ENCODE data around the gene IFI30. TPM values are rescaled to one million over a fixed set of nuclear protein-coding genes. Genes with fewer than 3 reads are reported as not detected.
A peak's percentile ranks its signal among the peaks of the same experiment; 100 is the strongest.

The IFI30 gene
- polyA plus RNA-seq, 3 donors: 3,608 to 6,022 (median 4,550) TPM

DNA sequence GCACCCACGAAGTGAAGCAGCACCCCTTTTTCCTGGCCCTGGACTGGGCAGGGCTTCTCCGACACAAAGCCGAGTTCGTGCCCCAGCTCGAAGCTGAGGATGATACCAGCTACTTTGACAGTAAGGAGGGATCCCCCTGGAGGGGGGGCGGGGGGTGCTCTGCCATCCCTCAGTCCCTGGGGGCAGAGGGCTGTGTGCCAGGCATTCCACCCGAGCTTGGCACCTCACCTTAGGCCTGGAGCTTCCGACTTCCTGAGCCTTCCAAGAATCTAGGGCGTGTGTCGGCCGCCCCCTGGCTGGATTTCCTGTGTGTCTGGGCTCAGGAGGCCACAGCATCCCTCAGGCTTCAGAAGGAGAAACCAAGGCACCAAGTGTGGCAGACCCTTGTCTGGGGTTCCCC lies 36.4 kb upstream of the IFI30 start:
- H2AFZ ChIP-seq (ENCODE audit: insufficient read depth, low read depth, low read length, poor library complexity, severe bottlenecking): no peak overlapping the region
- H3K9me3 ChIP-seq (replicated peaks in 1 of 2; ENCODE audit: control insufficient read depth in 1 of 2, insufficient read depth in 1 of 2, low read length in 2 of 2): no peaks in the 10 kb centered on the region
- H3K4me2 ChIP-seq (replicated peaks; ENCODE audit: extremely low read depth, low read length, poor library complexity, severe bottlenecking): no peak overlapping the region
- H4K20me1 ChIP-seq (ENCODE audit: insufficient read depth, low read length): peaks cover 59% of the 10 kb centered on the region
- H3K9ac ChIP-seq (ENCODE audit: insufficient read depth, low read length, poor library complexity, severe bottlenecking): no peak overlapping the region
- H3K27me3 ChIP-seq (ENCODE audit: control insufficient read depth in 2 of 2, insufficient read depth in 2 of 2, low read length in 2 of 2): no peaks in the 10 kb centered on the region
- Mint-ChIP-seq H3K4me1 (peaks cover 6% of the 10 kb centered on the region), H3K27ac (peak overlapping the region in 4 of 7 donors; percentile 18 to 53 (median 32)), H3K9me3 (peaks cover 0 to 3% (median 0%) of the 10 kb centered on the region in 7 donors), H3K4me3 (no peak overlapping the region), H3K27me3 (ENCODE audit: low read depth in 3 of 3) (peaks cover 0 to 3% (median 3%) of the 10 kb centered on the region in 3 donors), H3K36me3 (peaks cover 72 to 98% of the 10 kb centered on the region in 2 donors)
- intact Hi-C loops (cut with micrococcal nuclease): no loop called here
- peaks cover 9 to 12% of the 10 kb centered on the region in 2 donors for H3K4me1 ChIP-seq (ENCODE audit: control insufficient read depth in 1 of 2, insufficient read depth in 2 of 2, low read length in 2 of 2)
- H3K79me2 ChIP-seq (ENCODE audit: insufficient read depth, low read length): no peaks in the 10 kb centered on the region
- no peak for DNase-seq
- TF ChIP-seq, protein P1, sequence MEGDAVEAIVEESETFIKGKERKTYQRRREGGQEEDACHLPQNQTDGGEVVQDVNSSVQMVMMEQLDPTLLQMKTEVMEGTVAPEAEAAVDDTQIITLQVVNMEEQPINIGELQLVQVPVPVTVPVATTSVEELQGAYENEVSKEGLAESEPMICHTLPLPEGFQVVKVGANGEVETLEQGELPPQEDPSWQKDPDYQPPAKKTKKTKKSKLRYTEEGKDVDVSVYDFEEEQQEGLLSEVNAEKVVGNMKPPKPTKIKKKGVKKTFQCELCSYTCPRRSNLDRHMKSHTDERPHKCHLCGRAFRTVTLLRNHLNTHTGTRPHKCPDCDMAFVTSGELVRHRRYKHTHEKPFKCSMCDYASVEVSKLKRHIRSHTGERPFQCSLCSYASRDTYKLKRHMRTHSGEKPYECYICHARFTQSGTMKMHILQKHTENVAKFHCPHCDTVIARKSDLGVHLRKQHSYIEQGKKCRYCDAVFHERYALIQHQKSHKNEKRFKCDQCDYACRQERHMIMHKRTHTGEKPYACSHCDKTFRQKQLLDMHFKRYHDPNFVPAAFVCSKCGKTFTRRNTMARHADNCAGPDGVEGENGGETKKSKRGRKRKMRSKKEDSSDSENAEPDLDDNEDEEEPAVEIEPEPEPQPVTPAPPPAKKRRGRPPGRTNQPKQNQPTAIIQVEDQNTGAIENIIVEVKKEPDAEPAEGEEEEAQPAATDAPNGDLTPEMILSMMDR (IDR thresholded peaks at IDR 0.05): no peak
- peak overlapping the region; percentile 31 to 33 for H3K27ac ChIP-seq (ENCODE audit: low read depth in 1 of 2, low read length in 2 of 2)
- H3K36me3 ChIP-seq (replicated peaks in 1 of 2; ENCODE audit: control insufficient read depth in 1 of 2, insufficient read depth in 2 of 2, low read length in 2 of 2): peaks cover 87 to 100% of the 10 kb centered on the region in 2 donors
- H3K4me3 ChIP-seq (replicated peaks in 1 of 3; ENCODE audit: low read depth in 2 of 3, low read length in 3 of 3): no peak overlapping the region
- WGBS (ENCODE audit: insufficient coverage): 95% methylated on average over 10 of the region's 11 CpGs

- Histone ChIP-seq H3K27me3 (ENCODE audit: control insufficient read depth in 2 of 2, insufficient read depth in 2 of 2, low read length in 2 of 2) (no peaks in the 10 kb centered on the region), H3K4me1 (ENCODE audit: control insufficient read depth in 1 of 2, insufficient read depth in 2 of 2, low read length in 2 of 2) (peaks cover 9 to 12% of the 10 kb centered on the region in 2 donors), H3K9me3 (replicated peaks in 1 of 2; ENCODE audit: control insufficient read depth in 1 of 2, insufficient read depth in 1 of 2, low read length in 2 of 2) (no peaks in the 10 kb centered on the region), H3K4me3 (replicated peaks in 1 of 3; ENCODE audit: low read depth in 2 of 3, low read length in 3 of 3) (no peak overlapping the region), H3K4me2 (replicated peaks; ENCODE audit: extremely low read depth, low read length, poor library complexity, severe bottlenecking) (no peak overlapping the region), H3K36me3 (replicated peaks in 1 of 2; ENCODE audit: control insufficient read depth in 1 of 2, insufficient read depth in 2 of 2, low read length in 2 of 2) (peaks cover 86 to 100% of the 10 kb centered on the region in 2 donors), H3K79me2 (ENCODE audit: insufficient read depth, low read length) (no peaks in the 10 kb centered on the region), H2AFZ (ENCODE audit: insufficient read depth, low read depth, low read length, poor library complexity, severe bottlenecking) (no peak overlapping the region), H3K9ac (ENCODE audit: insufficient read depth, low read length, poor library complexity, severe bottlenecking) (no peak overlapping the region), H4K20me1 (ENCODE audit: insufficient read depth, low read length) (peaks cover 55% of the 10 kb centered on the region), H3K27ac (ENCODE audit: low read depth in 1 of 2, low read length in 2 of 2) (peak overlapping the region; percentile 31 to 33)
- Mint-ChIP-seq H3K27ac (peak overlapping the region in 5 of 7 donors; percentile 35 to 70 (median 46)), H3K4me1 (peaks cover 6% of the 10 kb centered on the region), H3K4me3 (no peak overlapping the region), H3K36me3 (peaks cover 66 to 98% of the 10 kb centered on the region in 2 donors), H3K27me3 (ENCODE audit: low read depth in 3 of 3) (peaks cover 0 to 3% (median 3%) of the 10 kb centered on the region in 3 donors), H3K9me3 (peaks cover 0 to 3% (median 0%) of the 10 kb centered on the region in 7 donors)
- 91% methylated on average over 4 of the region's 9 CpGs for WGBS (ENCODE audit: insufficient coverage)
- DNase-seq: no peak
- intact Hi-C loops (cut with micrococcal nuclease): no loop called here
- TF ChIP-seq, protein P1 (IDR thresholded peaks at IDR 0.05): no peak
These were observed 35.8 kb upstream of the IFI30 start for GRCh38 chr19:18137657-18138339.

All from CD14-positive monocyte (primary cell).